ENCODE results near the gene THEM4.
"Not testable (repeated sequence)": the region's sequence is repeated elsewhere in the genome, so short reads cannot be mapped to it uniquely, and the experiment has no call there.

THEM4 gene

DNA sequence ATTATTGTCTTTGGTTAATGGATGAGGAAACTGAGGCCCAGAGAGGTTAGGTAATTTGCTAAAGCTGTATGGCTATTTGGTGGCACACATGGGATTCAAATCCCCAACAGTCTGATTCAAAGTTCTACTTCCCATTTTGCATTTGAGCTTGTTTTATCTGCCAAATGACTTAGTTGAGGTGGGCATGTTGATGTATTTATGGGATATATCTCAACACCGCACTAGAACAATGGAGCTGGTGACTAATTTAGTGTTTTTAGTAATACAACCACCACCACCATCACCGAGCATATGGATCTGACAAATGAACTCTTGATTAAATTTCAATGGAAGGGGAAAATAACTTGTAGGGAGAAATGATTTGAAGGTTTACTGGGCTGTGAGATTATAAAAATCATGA is 26.8 kb downstream of the THEM4 start:
- Histone ChIP-seq H3K36me3 (ENCODE audit: low read depth) (peaks cover 8% of the 10 kb centered on the region), H3K27me3 (ENCODE audit: insufficient read depth, poor library complexity, severe bottlenecking) (no peaks in the 10 kb centered on the region), H3K4me3 (ENCODE audit: severe bottlenecking) (no peak overlapping the region), H3K9me3 (ENCODE audit: severe bottlenecking) (no peaks in the 10 kb centered on the region), H3K4me1 (ENCODE audit: insufficient read depth, poor library complexity, severe bottlenecking) (peaks cover 20% of the 10 kb centered on the region), H3K27ac (ENCODE audit: poor library complexity, severe bottlenecking) (no peak overlapping the region)
- no peak for DNase-seq (ENCODE audit: low spot score)
- TF ChIP-seq, protein P1, sequence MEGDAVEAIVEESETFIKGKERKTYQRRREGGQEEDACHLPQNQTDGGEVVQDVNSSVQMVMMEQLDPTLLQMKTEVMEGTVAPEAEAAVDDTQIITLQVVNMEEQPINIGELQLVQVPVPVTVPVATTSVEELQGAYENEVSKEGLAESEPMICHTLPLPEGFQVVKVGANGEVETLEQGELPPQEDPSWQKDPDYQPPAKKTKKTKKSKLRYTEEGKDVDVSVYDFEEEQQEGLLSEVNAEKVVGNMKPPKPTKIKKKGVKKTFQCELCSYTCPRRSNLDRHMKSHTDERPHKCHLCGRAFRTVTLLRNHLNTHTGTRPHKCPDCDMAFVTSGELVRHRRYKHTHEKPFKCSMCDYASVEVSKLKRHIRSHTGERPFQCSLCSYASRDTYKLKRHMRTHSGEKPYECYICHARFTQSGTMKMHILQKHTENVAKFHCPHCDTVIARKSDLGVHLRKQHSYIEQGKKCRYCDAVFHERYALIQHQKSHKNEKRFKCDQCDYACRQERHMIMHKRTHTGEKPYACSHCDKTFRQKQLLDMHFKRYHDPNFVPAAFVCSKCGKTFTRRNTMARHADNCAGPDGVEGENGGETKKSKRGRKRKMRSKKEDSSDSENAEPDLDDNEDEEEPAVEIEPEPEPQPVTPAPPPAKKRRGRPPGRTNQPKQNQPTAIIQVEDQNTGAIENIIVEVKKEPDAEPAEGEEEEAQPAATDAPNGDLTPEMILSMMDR (IDR thresholded peaks at IDR 0.05; ENCODE audit: poor library complexity, severe bottlenecking) = no peak
- no peak for ATAC-seq (ENCODE audit: low read depth)

- ATAC-seq (ENCODE audit: low read depth) (peak; percentile 61; the same call in 1 of the 3 replicates), DNase-seq (ENCODE audit: low spot score) (no peak)
- Histone ChIP-seq H3K36me3 (ENCODE audit: low read depth) (peaks cover 6% of the 10 kb centered on the region; the same call in 1 of the 2 replicates), H3K4me3 (ENCODE audit: severe bottlenecking) (no peak overlapping the region), H3K27me3 (ENCODE audit: insufficient read depth, poor library complexity, severe bottlenecking) (no peaks in the 10 kb centered on the region), H3K9me3 (ENCODE audit: severe bottlenecking) (no peaks in the 10 kb centered on the region), H3K4me1 (ENCODE audit: insufficient read depth, poor library complexity, severe bottlenecking) (peaks cover 13% of the 10 kb centered on the region), H3K27ac (ENCODE audit: poor library complexity, severe bottlenecking) (no peak overlapping the region)
- TF ChIP-seq, protein P1 (IDR thresholded peaks at IDR 0.05; ENCODE audit: poor library complexity, severe bottlenecking) = peak; percentile 52
Observed at GRCh38 chr1:151881479-151881878, 27.8 kb downstream of the THEM4 start.

DNA sequence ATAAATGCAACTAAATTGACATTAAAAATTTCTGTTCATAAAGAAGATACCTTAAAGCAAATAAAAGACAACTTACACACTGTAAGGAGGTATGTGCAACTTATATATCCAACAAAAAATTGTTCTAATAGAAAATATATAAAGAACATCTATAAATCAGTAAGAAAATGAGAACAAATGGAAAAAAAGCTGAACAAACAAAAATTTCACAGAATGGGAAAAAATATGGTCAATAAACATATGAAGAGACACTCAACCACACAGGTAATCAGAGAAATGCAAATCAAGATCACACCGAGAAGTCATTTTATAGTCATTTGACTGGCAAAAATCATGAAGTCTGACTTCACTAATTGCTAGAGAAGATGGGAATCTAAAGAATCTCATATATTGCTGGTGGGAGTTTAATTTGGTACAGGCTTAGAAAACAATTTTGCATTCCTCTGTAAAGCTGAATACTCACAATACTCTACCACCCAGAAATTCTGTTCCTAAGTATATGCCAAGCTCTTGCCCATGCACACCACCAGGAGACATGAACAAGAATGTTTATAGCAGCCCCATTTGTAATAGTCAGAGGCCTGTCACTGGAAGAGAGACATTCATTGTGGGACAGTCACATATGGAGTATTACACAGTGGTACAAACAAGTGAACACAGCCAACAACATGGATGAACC is 33.8 kb downstream of the THEM4 start:
- H3K9me3 ChIP-seq (ENCODE audit: severe bottlenecking) = no peaks in the 10 kb centered on the region
- H3K4me1 ChIP-seq (ENCODE audit: insufficient read depth, poor library complexity, severe bottlenecking) = no peaks in the 10 kb centered on the region
- DNase-seq (ENCODE audit: low spot score) (no peak), ATAC-seq (ENCODE audit: low read depth) (no peak)
- H3K36me3 ChIP-seq (ENCODE audit: low read depth) = no peaks in the 10 kb centered on the region; the same call in 1 of the 2 replicates
- H3K4me3 ChIP-seq (ENCODE audit: severe bottlenecking) = no peak overlapping the region
- H3K27me3 ChIP-seq (ENCODE audit: insufficient read depth, poor library complexity, severe bottlenecking) = no peaks in the 10 kb centered on the region
- H3K27ac ChIP-seq (ENCODE audit: poor library complexity, severe bottlenecking) = no peak overlapping the region
- TF ChIP-seq, protein P1 (IDR thresholded peaks at IDR 0.05; ENCODE audit: poor library complexity, severe bottlenecking) = no peak

GRCh38 chr1:151872776-151873175 is 36.5 kb downstream of the THEM4 start:
- H3K4me1 ChIP-seq (ENCODE audit: insufficient read depth, poor library complexity, severe bottlenecking); DNase-seq (ENCODE audit: low spot score); ATAC-seq (ENCODE audit: low read depth); H3K4me3 ChIP-seq (ENCODE audit: severe bottlenecking); H3K36me3 ChIP-seq (ENCODE audit: low read depth); H3K9me3 ChIP-seq (ENCODE audit: severe bottlenecking); H3K27me3 ChIP-seq (ENCODE audit: insufficient read depth, poor library complexity, severe bottlenecking); H3K27ac ChIP-seq (ENCODE audit: poor library complexity, severe bottlenecking): not testable (repeated sequence)

DNA sequence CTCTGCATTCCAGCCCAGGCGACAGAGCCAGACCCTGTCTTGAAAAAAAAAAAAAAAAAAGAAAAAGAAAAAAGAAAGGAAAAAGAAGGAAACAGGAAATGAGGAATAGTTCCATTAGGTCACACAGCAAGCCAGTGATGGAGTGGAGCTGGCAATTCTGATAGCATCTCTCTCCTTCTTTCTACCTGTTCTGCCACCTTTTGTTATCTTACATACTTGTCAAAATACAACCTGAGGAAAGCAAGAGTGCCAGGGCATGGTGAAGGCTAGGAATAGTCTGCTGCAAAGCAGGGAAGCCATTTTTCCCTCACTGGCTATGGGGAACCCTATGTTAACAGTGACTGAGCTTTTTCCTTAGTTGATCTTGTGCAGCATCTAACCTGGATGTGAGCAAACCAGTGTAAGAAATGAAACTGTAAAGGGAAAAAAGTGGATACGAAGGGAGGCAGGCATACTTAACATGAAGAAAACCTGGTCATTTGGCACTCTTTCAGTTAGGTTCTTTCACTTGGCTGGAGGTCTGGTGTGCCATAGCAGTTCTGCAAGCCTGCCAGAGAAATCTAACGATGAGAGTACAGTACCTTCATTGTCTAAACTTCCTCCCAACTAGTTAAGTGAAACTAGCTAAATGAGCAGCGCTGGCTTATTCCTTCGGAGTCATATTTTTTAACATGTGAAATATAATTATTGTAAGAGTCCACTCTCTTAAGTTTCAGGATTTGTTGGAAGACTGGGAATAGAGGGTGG is 37.9 kb downstream of the THEM4 start:
- H3K4me3 ChIP-seq (ENCODE audit: severe bottlenecking) = no peak overlapping the region
- no peak for ATAC-seq (ENCODE audit: low read depth)
- peaks cover 5% of the 10 kb centered on the region for H3K4me1 ChIP-seq (ENCODE audit: insufficient read depth, poor library complexity, severe bottlenecking)
- no peaks in the 10 kb centered on the region for H3K9me3 ChIP-seq (ENCODE audit: severe bottlenecking)
- H3K27ac ChIP-seq (ENCODE audit: poor library complexity, severe bottlenecking) = no peak overlapping the region
- H3K36me3 ChIP-seq (ENCODE audit: low read depth) = no peaks in the 10 kb centered on the region
- TF ChIP-seq, protein P1 (IDR thresholded peaks at IDR 0.05; ENCODE audit: poor library complexity, severe bottlenecking) = no peak
- no peaks in the 10 kb centered on the region for H3K27me3 ChIP-seq (ENCODE audit: insufficient read depth, poor library complexity, severe bottlenecking)
- no peak for DNase-seq (ENCODE audit: low spot score)

Measured in RWPE2 (cell line).